ENCODE results near the gene NPAS2.

Gene NPAS2

GRCh38 chr2:100823665-100824438 lies 3.9 kb downstream of the NPAS2 start:
- no peak for DNase-seq

GRCh38 chr2:100824842-100825241 lies 4.9 kb downstream of the NPAS2 start:
- no peak for DNase-seq

GRCh38 chr2:100826494-100826893 lies 6.6 kb downstream of the NPAS2 start:
- no peak for DNase-seq

GRCh38 chr2:100831158-100831750 lies 11.3 kb downstream of the NPAS2 start:
- DNase-seq, result no peak

DNA sequence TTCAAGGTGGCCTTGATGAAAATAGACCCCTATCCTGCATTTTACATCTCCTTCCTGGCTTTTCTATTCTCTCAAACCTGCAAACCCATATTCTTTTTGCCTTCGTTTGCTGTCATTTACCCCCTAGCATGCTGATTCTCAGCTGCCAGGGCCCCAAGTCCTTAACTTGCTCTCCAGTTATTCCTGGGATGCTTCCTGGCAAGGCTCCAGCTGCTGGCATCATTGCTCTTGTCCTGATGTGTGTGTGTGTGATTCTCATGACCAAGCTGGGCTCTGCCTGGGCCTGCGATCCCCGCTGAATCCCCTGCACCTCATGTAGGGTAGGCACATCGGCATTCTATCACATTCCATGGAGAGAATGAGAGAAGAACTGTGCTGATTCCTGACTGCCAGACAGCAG lies 11.9 kb downstream of the NPAS2 start:
- no peak for DNase-seq

GRCh38 chr2:100832885-100833284 lies 12.9 kb downstream of the NPAS2 start:
- no peak for DNase-seq

GRCh38 chr2:100833331-100833730 lies 13.4 kb downstream of the NPAS2 start:
- no peak for DNase-seq

DNA sequence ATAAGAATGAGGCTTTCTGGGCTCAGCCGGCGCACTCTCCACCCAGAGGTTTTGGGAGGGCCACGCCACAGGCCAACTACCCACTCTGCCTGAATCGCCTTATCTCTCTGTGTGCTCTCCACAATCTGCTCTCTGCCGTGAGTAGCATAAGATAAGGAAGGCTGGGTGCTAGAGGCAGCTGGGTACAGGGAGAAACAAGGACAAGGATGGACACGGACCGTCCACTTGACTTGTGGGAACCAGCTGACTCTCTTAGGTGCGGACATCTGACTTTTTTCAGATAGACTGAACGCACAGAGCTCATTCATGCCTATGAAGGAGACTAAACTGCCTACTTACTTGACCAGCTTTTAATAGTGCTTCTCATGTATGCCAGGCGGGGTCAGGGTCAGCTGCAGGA lies 14.3 kb downstream of the NPAS2 start:
- DNase-seq, result no peak

GRCh38 chr2:100835006-100835659 lies 15.2 kb downstream of the NPAS2 start:
- no peak for DNase-seq

DNA sequence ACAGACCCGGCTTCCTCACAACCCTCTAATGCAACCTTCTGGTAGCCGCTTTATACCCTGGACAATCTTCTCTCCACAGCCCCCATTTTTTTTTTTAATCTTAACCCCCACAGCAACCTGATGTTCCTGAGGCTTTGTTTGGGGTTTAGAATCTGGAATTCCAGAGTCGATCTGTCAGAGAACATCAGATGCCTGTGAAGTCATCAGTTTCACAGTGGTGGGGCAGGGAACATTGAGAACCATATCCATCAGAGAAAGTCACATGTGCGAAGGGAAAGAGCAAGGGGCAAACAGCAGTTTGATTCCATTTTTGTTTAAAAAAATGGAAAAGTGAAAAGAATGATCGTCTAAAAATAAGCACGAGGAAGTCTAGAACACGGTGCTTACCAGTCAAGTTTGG lies 20.6 kb downstream of the NPAS2 start:
- DNase-seq, result no peak

GRCh38 chr2:100842241-100842922 lies 22.4 kb downstream of the NPAS2 start:
- DNase-seq, result no peak

DNA sequence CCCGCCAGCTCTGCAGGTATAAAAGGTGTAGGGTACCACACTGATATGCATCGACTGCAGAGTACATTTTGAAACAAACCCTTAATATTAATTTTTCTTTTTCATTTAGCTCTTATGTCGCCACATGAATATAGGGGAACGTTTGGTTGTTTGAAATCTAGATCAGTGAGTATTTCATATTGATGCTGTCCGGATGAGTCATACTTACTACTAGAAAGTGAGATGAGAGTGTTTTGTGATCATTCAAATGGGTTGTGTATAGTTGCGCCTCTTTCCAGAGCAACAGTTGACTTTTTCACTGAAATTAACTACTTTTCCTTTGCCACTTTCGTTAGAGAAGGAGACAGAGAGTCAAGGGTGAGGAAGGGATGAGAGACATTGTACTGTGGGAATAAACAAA lies 24.6 kb downstream of the NPAS2 start:
- DNase-seq, result no peak

- no peak for DNase-seq
Observed at GRCh38 chr2:100845141-100845991, 25.4 kb downstream of the NPAS2 start.

DNA sequence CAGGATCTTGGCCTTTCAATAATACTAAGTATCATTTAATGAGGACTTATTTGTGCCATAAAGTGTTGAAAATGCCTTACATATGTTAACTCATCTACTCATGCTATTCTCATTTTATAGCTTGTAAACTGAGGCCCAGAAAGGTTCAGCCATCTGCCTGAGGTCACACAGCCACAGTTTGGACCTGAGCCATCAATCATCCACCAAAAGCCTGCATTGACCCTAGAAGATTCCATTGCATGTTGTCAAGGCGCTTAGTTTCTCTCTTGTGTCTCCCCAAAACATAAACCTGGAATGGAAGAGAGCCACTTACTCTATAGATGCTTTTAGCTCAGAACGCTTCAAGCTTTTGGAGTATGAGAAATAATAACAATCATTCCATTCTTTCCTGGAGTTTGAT lies 26.8 kb downstream of the NPAS2 start:
- no peak for DNase-seq

GRCh38 chr2:100852447-100852846 lies 32.5 kb downstream of the NPAS2 start:
- DNase-seq, result no peak

GRCh38 chr2:100852999-100853908 lies 33.3 kb downstream of the NPAS2 start:
- no peak for DNase-seq

GRCh38 chr2:100853909-100854810 lies 34.2 kb downstream of the NPAS2 start:
- DNase-seq, result no peak

- DNase-seq, result no peak
Observed at GRCh38 chr2:100855084-100855483, 35.1 kb downstream of the NPAS2 start.

DNA sequence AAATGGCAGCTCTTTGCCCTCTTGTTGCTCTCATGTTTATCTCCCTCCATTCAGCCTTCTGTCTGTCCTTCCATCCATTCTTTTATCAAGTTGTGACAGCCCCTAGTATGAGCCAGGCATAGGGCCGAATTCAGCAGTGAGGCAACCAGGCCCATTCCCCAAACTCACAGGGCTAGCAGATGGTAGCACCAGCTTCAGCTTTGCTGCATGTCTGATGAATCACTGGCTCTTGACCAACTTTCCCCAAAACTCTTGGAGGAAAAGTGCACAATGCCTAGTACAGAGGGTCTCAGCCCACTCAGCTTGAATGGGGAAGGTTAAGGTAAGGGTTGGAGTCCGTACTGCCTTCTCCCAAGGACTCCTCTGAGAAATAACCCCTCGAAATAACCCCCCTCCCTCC lies 35.7 kb downstream of the NPAS2 start:
- DNase-seq, result no peak

GRCh38 chr2:100856732-100857131 lies 36.8 kb downstream of the NPAS2 start:
- DNase-seq, result no peak
